CD4-positive, alpha-beta T cell (primary cell): ENCODE results near the gene MAP7D3. TPM values are rescaled to one million over a fixed set of nuclear protein-coding genes. Genes with fewer than 3 reads are reported as not detected.

Experiments used
- ATAC-seq: fragments of 200-7000 bp; cut with Tn5 transposase; one replicate; pipeline ENCODE4 v1.10.0; 2022; ENCODE audit warnings: mild to moderate bottlenecking; ENCODE audit not compliant: poor library complexity
- CTCF ChIA-PET: fragments of 350-600 bp; sonication (Branson Sonifier 250); formaldehyde crosslinking; loops from one replicate; lab custom pipeline; 2021; ENCODE audit warnings: antibody characterized with exemption, inconsistent platforms; lab: Charles Lee
- POLR2A ChIA-PET: fragments of 350-600 bp; sonication (Branson Sonifier 250); formaldehyde crosslinking; loops from one replicate; lab custom pipeline; 2021; ENCODE audit warnings: antibody characterized with exemption, inconsistent platforms; lab: Charles Lee
- DNase-seq, 14 experiments: peaks; one replicate each; pipeline ENCODE4 v3.0.0-alpha.2; 2013 to 2020; ENCODE audit warnings: mixed read lengths in 2 of 14
- H3K27ac ChIP-seq, 2 donors: one replicate each; pipeline versions ENCODE4 v1.5.1 to v1.7.0; 2013; ENCODE audit warnings: low read length in 2 of 2, low read depth in 1 of 2, mild to moderate bottlenecking in 1 of 2
- H3K27me3 ChIP-seq, 2 experiments: 1 replicate in 1 of 2; 2 replicates in 1 of 2; pipeline versions ENCODE4 v1.6.1 to v1.7.0; 2013; ENCODE audit warnings: low read length in 2 of 2, control low read depth in 1 of 2, mild to moderate bottlenecking in 1 of 2, moderate library complexity in 1 of 2; ENCODE audit not compliant: insufficient read depth in 2 of 2, control insufficient read depth in 1 of 2
- H3K36me3 ChIP-seq: one replicate; pipeline ENCODE4 v1.6.1; 2013; ENCODE audit warnings: low read length, control low read depth; ENCODE audit not compliant: insufficient read depth
- H3K4me1 ChIP-seq: one replicate; pipeline ENCODE4 v1.6.1; 2013; ENCODE audit warnings: low read length, control low read depth; ENCODE audit not compliant: insufficient read depth
- H3K4me3 ChIP-seq: one replicate; pipeline ENCODE4 v1.5.1; 2013; ENCODE audit warnings: mild to moderate bottlenecking, low read length, moderate library complexity
- H3K9me3 ChIP-seq, 2 experiments: 1 replicate in 1 of 2; 2 replicates in 1 of 2; pipeline versions ENCODE4 v1.6.1 to v1.7.0; 2013; ENCODE audit warnings: low read length in 2 of 2, mild to moderate bottlenecking in 2 of 2, control low read depth in 1 of 2, moderate library complexity in 1 of 2; ENCODE audit not compliant: control insufficient read depth in 1 of 2, insufficient read depth in 1 of 2
- H3K27ac Mint-ChIP-seq: one replicate; pipeline ENCODE4 v1.8.0; 2020; ENCODE audit warnings: mixed read lengths
- H3K27me3 Mint-ChIP-seq: one replicate; pipeline ENCODE4 v1.8.0; 2021; ENCODE audit warnings: mixed read lengths
- H3K36me3 Mint-ChIP-seq: one replicate; pipeline ENCODE4 v1.8.0; 2021; ENCODE audit warnings: low read depth, mixed read lengths
- H3K4me1 Mint-ChIP-seq: one replicate; pipeline ENCODE4 v1.8.0; 2021; ENCODE audit warnings: low read depth, mixed read lengths
- H3K4me3 Mint-ChIP-seq: one replicate; pipeline ENCODE4 v1.8.0; 2020; ENCODE audit warnings: mild to moderate bottlenecking, mixed read lengths
- H3K9me3 Mint-ChIP-seq: one replicate; pipeline ENCODE4 v1.8.0; 2020; ENCODE audit warnings: mixed read lengths
- intact Hi-C, 2 experiments: fragments of 100-400 bp; cut with DNase I in 1 of 2; cut with micrococcal nuclease in 1 of 2; formaldehyde crosslinking; loops; one replicate each; pipeline versions ENCODE4 v1.15.1 to v1.9.0; 2023 to 2025; cut with DNase I, micrococcal nuclease
- total RNA-seq, 174 experiments: library from RNA in 2 of 174; stranded (reverse) in 2 of 174; gene quantifications; one replicate each; pipeline ENCODE4 v1.2.3 and lab custom pipeline; 2021 to 2026
- TF ChIP-seq, protein P1 (sequence below): fragments of 200-600 bp; IDR thresholded peaks from one replicate; pipeline ENCODE4 v1.8.0; 2022; ENCODE audit warnings: antibody characterized with exemption, mild to moderate bottlenecking

The MAP7D3 gene
- total RNA-seq, 2 experiments from 2014 or later: 3.2 to 3.7 TPM

DNA sequence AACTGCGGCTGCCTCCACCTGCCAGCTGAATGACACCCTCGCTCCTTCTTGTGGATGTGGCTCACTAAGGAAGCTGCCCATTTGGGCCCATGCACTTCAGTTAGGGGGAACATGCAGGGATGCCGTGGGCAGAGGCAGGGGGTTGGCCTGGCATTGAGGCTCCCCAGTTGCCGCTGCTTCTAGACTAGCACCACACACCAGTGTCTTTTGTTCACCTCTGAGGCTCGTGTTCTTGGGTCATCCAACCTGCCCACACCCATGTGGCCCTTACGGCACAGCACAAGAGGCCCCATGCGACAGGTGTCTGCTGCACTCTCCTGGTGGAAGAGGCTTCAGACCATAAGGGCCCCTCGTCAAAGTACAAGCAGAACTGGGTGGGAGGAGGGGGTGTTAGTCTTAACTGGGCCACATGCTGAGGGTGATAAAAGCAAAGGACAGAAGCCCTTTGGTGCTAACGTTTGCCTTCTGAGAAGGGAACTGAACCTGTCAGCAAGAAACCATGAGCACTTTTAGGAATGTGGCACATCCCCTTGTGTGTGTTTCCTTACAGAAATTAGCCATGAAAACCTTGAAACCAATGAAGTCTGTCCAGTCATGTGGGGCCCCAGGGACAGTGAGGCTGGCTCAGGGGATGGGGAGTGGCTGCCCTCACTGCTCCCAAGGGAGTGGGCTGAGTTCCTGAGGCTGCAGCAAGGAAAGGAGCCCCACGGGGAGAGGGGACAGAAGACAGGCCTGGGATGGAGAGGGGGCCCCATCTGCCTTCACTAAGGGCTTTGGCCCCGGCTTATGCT lies 39.2 kb downstream of the MAP7D3 start:
- Histone ChIP-seq H3K36me3 (peaks cover 13% of the 10 kb centered on the region), H3K9me3 (no peaks in the 10 kb centered on the region), H3K4me3 (no peak overlapping the region), H3K27ac (no peak overlapping the region), H3K27me3 (no peaks in the 10 kb centered on the region), H3K4me1 (peaks cover 6% of the 10 kb centered on the region)
- Mint-ChIP-seq H3K36me3 (peaks cover 18% of the 10 kb centered on the region), H3K4me1 (no peaks in the 10 kb centered on the region), H3K4me3 (no peak overlapping the region), H3K27me3 (no peaks in the 10 kb centered on the region), H3K27ac (no peak overlapping the region), H3K9me3 (no peaks in the 10 kb centered on the region)
- ChIA-PET POLR2A (no interaction called here), CTCF (no interaction called here)
- TF ChIP-seq, protein P1, sequence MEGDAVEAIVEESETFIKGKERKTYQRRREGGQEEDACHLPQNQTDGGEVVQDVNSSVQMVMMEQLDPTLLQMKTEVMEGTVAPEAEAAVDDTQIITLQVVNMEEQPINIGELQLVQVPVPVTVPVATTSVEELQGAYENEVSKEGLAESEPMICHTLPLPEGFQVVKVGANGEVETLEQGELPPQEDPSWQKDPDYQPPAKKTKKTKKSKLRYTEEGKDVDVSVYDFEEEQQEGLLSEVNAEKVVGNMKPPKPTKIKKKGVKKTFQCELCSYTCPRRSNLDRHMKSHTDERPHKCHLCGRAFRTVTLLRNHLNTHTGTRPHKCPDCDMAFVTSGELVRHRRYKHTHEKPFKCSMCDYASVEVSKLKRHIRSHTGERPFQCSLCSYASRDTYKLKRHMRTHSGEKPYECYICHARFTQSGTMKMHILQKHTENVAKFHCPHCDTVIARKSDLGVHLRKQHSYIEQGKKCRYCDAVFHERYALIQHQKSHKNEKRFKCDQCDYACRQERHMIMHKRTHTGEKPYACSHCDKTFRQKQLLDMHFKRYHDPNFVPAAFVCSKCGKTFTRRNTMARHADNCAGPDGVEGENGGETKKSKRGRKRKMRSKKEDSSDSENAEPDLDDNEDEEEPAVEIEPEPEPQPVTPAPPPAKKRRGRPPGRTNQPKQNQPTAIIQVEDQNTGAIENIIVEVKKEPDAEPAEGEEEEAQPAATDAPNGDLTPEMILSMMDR: no peak
- DNase-seq (no peak), ATAC-seq (no peak)
- intact Hi-C loops: no loop called here

GRCh38 chrX:136210806-136211205 lies 40.4 kb downstream of the MAP7D3 start:
- CTCF ChIA-PET: no interaction called here
- Mint-ChIP-seq H3K27me3 (no peaks in the 10 kb centered on the region), H3K27ac (no peak overlapping the region), H3K9me3 (no peaks in the 10 kb centered on the region), H3K4me3 (no peak overlapping the region), H3K4me1 (peaks cover 3% of the 10 kb centered on the region), H3K36me3 (peaks cover 18% of the 10 kb centered on the region)
- DNase-seq: no peak
- Histone ChIP-seq H3K9me3 (no peaks in the 10 kb centered on the region), H3K27ac (no peak overlapping the region), H3K4me1 (peaks cover 16% of the 10 kb centered on the region), H3K27me3 (no peaks in the 10 kb centered on the region), H3K4me3 (no peak overlapping the region), H3K36me3 (peaks cover 17% of the 10 kb centered on the region)
- ATAC-seq: no peak
- intact Hi-C loops: no loop called here
- TF ChIP-seq, protein P1: no peak
- POLR2A ChIA-PET: no interaction called here

- H3K4me3 Mint-ChIP-seq: no peak overlapping the region
- H3K27ac Mint-ChIP-seq: no peak overlapping the region
- no peaks in the 10 kb centered on the region for H3K9me3 Mint-ChIP-seq
- ChIA-PET POLR2A (no interaction called here), CTCF (no interaction called here)
- Histone ChIP-seq H3K4me1 (peaks cover 22% of the 10 kb centered on the region), H3K36me3 (peaks cover 17% of the 10 kb centered on the region), H3K4me3 (no peak overlapping the region), H3K27ac (no peak overlapping the region), H3K9me3 (no peaks in the 10 kb centered on the region), H3K27me3 (no peaks in the 10 kb centered on the region)
- peaks cover 18% of the 10 kb centered on the region for H3K36me3 Mint-ChIP-seq
- ATAC-seq: no peak
- peaks cover 8% of the 10 kb centered on the region for H3K4me1 Mint-ChIP-seq
- TF ChIP-seq, protein P1: no peak
- no peak for DNase-seq
- intact Hi-C loops: no loop called here
- no peaks in the 10 kb centered on the region for H3K27me3 Mint-ChIP-seq
Observed at GRCh38 chrX:136210243-136210642, 41.0 kb downstream of the MAP7D3 start.
